LNCAP (cell line): ENCODE data around the gene RLBP1.
A peak's percentile ranks its signal among the peaks of the same experiment; 100 is the strongest.

ENCODE experiments used
- CTCF ChIP-seq: fragments of 450-650 bp; IDR thresholded peaks from 2 replicates; pipeline ENCODE4 v1.5.1; 2017; ENCODE audit warnings: mild to moderate bottlenecking

The RLBP1 gene

DNA sequence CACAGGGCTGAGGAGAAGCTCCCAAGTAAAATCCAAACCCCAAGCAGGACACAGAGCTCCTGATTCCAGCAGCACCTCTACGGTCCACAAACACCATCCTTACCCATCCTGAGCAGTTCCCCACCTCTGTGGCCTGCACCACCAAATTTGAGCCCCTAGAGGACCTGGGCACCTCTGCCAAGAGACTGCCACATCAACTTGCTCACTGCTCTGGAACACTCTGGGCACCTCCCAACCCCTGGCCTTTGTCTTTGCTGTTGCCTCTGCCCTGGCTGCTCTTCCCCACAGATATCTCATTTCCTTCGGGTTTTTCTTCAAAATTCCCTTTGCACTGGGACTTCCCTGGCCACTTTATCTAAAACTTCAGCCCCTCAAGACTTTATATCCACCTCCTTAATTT, 5.8 kb downstream of the RLBP1 start:
- no peak for TF ChIP-seq CTCF

GRCh38 chr15:89211678-89212170, 9.7 kb downstream of the RLBP1 start:
- TF ChIP-seq CTCF, result no peak

GRCh38 chr15:89209057-89209456, 12.3 kb downstream of the RLBP1 start:
- TF ChIP-seq CTCF, result no peak

- TF ChIP-seq CTCF, result no peak
Measured at GRCh38 chr15:89208256-89208655, 13.1 kb downstream of the RLBP1 start.

- peak; percentile 99 for TF ChIP-seq CTCF
Measured at GRCh38 chr15:89206908-89207331, 14.5 kb downstream of the RLBP1 start.

GRCh38 chr15:89205991-89206585, 15.3 kb downstream of the RLBP1 start:
- no peak for TF ChIP-seq CTCF

DNA sequence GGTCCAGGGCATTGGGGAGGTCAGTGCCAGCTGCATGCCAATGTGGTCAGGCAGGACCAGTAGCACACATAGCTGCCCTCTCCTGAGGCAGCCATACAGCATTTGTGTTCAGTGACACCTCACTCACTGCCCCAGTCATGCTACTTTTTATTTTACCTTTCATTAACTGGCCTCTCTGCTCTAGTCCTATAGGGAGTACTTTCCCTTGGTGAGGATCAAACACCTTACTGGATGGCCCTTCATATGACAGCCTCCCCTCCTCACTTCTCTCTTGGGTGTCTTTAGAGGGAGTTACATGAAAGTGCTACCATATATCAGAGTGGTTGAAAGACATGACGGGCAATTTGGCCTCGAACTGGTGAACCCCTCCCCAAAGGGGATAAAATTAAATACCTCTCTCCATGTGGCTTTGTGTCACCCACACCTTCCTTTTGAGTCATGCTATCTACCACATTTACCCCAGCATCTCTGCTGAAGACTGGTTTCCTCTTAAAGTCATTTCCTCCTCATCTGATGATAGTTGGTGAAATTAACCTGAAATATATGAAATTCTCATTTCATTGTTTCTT, 17.6 kb downstream of the RLBP1 start:
- TF ChIP-seq CTCF, result no peak
